BLaER1 (cell line): ENCODE data around the gene INTS1.

Experiments used
- H3K27ac ChIP-seq: shearing (Covaris generic); formaldehyde crosslinking; 2 replicates; pipeline ENCODE4 v1.8.1; 2022
- H3K27me3 ChIP-seq: shearing (Covaris generic); formaldehyde crosslinking; 2 replicates; pipeline ENCODE4 v1.8.1; 2022
- H3K36me3 ChIP-seq: shearing (Covaris generic); formaldehyde crosslinking; 2 replicates; pipeline ENCODE4 v1.8.1; 2022
- H3K4me1 ChIP-seq: shearing (Covaris generic); formaldehyde crosslinking; 2 replicates; pipeline ENCODE4 v1.8.1; 2022
- H3K4me2 ChIP-seq: shearing (Covaris generic); formaldehyde crosslinking; 2 replicates; pipeline ENCODE4 v1.8.1; 2022
- H3K4me3 ChIP-seq: shearing (Covaris generic); formaldehyde crosslinking; 2 replicates; pipeline ENCODE4 v1.8.1; 2022
- H3K9ac ChIP-seq: shearing (Covaris generic); formaldehyde crosslinking; 2 replicates; pipeline ENCODE4 v1.8.1; 2022
- H3K9me3 ChIP-seq: shearing (Covaris generic); formaldehyde crosslinking; 2 replicates; pipeline ENCODE4 v1.8.1; 2022
- H4K20me1 ChIP-seq: shearing (Covaris generic); formaldehyde crosslinking; 2 replicates; pipeline ENCODE4 v1.8.1; 2022
- Cebpa-rat ChIP-seq: shearing (Covaris generic); IDR thresholded peaks from 2 replicates; pipeline ENCODE4 v1.8.1; 2022

Gene INTS1

GRCh38 chr7:1432411-1433082 is 71.6 kb downstream of the INTS1 start:
- H3K36me3 ChIP-seq, result no peaks in the 10 kb centered on the region
- no peaks in the 10 kb centered on the region for H3K27me3 ChIP-seq
- H3K4me2 ChIP-seq, result peak overlapping the region; percentile 46
- no peak overlapping the region for H3K27ac ChIP-seq
- no peak for TF ChIP-seq Cebpa-rat
- no peaks in the 10 kb centered on the region for H4K20me1 ChIP-seq
- no peak overlapping the region for H3K4me3 ChIP-seq
- H3K9ac ChIP-seq, result no peak overlapping the region
- H3K4me1 ChIP-seq, result peaks cover 25% of the 10 kb centered on the region
- no peaks in the 10 kb centered on the region for H3K9me3 ChIP-seq

DNA sequence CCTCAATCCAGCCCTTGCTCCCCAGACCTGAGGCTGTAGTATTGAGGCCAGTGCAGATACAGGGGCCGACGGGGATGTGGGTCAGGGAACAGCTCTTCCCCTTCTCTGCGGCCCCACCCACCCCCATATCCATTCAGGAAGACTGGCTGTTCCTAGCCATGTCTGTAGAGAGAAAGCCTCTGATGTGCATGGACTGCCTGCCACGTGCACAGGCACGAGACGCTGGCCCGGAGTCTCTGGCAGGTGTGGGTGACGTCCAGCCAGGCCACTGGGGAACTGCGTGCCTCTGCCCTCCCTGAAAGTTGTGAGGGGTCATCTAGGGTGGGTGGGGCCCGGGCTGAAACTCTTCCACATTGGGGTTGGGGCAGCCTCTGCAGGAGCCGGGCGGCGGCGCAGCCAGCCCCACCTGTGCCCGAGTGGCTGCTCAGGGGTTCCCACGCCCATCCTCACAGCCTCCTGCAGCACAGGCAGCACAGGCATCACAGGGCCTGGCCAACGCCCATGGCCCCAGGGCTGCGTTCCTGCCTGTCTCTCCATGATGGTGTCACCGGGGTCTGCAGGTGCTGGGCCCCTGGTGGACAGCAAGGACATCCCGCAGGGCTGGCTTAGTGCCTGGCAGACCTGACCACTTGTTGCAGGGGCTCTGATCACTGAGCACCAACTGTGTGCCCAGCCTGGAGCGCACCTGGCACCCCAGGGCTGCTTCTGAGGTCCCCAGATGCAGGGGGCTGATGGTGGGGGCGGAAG is 72.4 kb downstream of the INTS1 start:
- H3K9ac ChIP-seq, result no peak overlapping the region
- no peak overlapping the region for H3K4me3 ChIP-seq
- H3K4me2 ChIP-seq, result peak overlapping the region; percentile 46; the same call in 1 of the 2 replicates
- TF ChIP-seq Cebpa-rat, result no peak
- H3K36me3 ChIP-seq, result no peaks in the 10 kb centered on the region
- no peaks in the 10 kb centered on the region for H3K27me3 ChIP-seq
- no peaks in the 10 kb centered on the region for H3K9me3 ChIP-seq
- H4K20me1 ChIP-seq, result no peaks in the 10 kb centered on the region
- H3K27ac ChIP-seq, result no peak overlapping the region
- H3K4me1 ChIP-seq, result peaks cover 25% of the 10 kb centered on the region

DNA sequence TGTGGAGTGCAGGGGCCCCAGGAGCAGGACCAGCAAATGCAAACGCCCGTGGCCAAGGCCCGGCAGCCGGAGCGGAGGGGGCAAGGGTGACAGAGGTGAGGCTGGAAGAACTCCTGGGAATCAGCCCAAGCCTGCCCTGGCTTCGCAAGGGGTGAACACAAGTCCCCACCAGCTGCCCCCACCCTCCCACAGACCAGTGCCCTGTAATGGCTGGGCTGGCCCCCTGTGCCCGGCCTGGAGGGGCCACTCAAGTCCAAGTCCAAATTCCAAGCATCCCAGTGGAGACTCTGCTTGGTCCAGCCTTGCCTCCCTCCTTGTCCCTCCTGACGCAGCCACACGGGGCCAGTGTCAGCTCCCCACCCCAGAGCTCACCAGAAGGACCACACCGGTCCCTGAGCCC is 73.0 kb downstream of the INTS1 start:
- Histone ChIP-seq H3K9ac (no peak overlapping the region), H4K20me1 (no peaks in the 10 kb centered on the region), H3K9me3 (no peaks in the 10 kb centered on the region), H3K27me3 (no peaks in the 10 kb centered on the region), H3K27ac (no peak overlapping the region), H3K4me2 (no peak overlapping the region), H3K36me3 (no peaks in the 10 kb centered on the region), H3K4me3 (no peak overlapping the region), H3K4me1 (peaks cover 25% of the 10 kb centered on the region)
- no peak for TF ChIP-seq Cebpa-rat

GRCh38 chr7:1430056-1430845 is 73.9 kb downstream of the INTS1 start:
- no peaks in the 10 kb centered on the region for H4K20me1 ChIP-seq
- TF ChIP-seq Cebpa-rat, result no peak
- H3K27me3 ChIP-seq, result no peaks in the 10 kb centered on the region
- H3K4me2 ChIP-seq, result no peak overlapping the region
- no peaks in the 10 kb centered on the region for H3K9me3 ChIP-seq
- H3K4me1 ChIP-seq, result peaks cover 25% of the 10 kb centered on the region
- no peak overlapping the region for H3K27ac ChIP-seq
- no peak overlapping the region for H3K9ac ChIP-seq
- H3K4me3 ChIP-seq, result no peak overlapping the region
- H3K36me3 ChIP-seq, result no peaks in the 10 kb centered on the region

DNA sequence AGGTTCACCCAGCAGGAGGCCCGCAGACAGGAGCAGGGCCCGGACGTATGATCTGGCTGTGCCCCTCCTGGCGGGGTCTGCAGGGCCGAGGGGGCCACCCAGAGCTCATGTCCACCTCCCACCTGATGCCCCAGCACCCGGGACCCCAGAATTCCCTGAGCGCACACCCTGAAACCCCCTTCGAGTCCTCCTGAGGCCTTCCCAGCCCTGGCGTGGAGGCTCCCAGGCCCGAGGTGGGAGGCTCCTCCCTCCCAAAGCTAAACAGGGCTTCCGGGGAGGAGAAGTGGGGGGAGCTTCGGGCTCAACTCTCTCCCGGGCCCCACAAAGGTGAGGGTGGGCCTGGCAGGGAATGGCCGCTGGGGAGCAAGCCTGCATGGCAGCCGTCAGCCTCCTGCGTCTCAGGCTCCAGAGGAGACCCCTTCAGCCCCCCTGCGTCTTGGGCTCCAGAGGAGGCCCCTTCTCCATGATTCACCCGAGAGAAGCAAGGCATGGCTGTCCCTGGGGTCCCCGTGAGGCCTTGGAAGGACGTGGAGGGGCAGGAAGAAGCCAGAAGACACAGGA is 75.2 kb downstream of the INTS1 start:
- H3K27ac ChIP-seq, result peak overlapping the region; percentile 71
- H3K4me3 ChIP-seq, result no peak overlapping the region
- H3K9me3 ChIP-seq, result no peaks in the 10 kb centered on the region
- H4K20me1 ChIP-seq, result no peaks in the 10 kb centered on the region
- H3K4me1 ChIP-seq, result peaks cover 31% of the 10 kb centered on the region
- H3K36me3 ChIP-seq, result no peaks in the 10 kb centered on the region
- peak overlapping the region; percentile 48 for H3K9ac ChIP-seq
- no peaks in the 10 kb centered on the region for H3K27me3 ChIP-seq
- no peak for TF ChIP-seq Cebpa-rat
- peak overlapping the region; percentile 59 for H3K4me2 ChIP-seq

- Histone ChIP-seq H3K36me3 (no peaks in the 10 kb centered on the region), H3K27me3 (peaks cover 6% of the 10 kb centered on the region; the same call in 1 of the 2 replicates), H3K9me3 (no peaks in the 10 kb centered on the region), H3K27ac (no peak overlapping the region), H3K4me2 (no peak overlapping the region), H4K20me1 (no peaks in the 10 kb centered on the region), H3K4me3 (no peak overlapping the region), H3K9ac (no peak overlapping the region), H3K4me1 (peaks cover 31% of the 10 kb centered on the region)
- no peak for TF ChIP-seq Cebpa-rat
These were observed 77.0 kb downstream of the INTS1 start for GRCh38 chr7:1427064-1427657.

- Histone ChIP-seq H3K36me3 (no peaks in the 10 kb centered on the region), H3K27me3 (peaks cover 6% of the 10 kb centered on the region; the same call in 1 of the 2 replicates), H3K4me2 (no peak overlapping the region), H3K4me3 (no peak overlapping the region), H3K27ac (no peak overlapping the region), H3K9me3 (no peaks in the 10 kb centered on the region), H3K9ac (no peak overlapping the region), H4K20me1 (no peaks in the 10 kb centered on the region), H3K4me1 (peaks cover 35% of the 10 kb centered on the region)
- no peak for TF ChIP-seq Cebpa-rat
These were observed 77.7 kb downstream of the INTS1 start for GRCh38 chr7:1426474-1426873.

DNA sequence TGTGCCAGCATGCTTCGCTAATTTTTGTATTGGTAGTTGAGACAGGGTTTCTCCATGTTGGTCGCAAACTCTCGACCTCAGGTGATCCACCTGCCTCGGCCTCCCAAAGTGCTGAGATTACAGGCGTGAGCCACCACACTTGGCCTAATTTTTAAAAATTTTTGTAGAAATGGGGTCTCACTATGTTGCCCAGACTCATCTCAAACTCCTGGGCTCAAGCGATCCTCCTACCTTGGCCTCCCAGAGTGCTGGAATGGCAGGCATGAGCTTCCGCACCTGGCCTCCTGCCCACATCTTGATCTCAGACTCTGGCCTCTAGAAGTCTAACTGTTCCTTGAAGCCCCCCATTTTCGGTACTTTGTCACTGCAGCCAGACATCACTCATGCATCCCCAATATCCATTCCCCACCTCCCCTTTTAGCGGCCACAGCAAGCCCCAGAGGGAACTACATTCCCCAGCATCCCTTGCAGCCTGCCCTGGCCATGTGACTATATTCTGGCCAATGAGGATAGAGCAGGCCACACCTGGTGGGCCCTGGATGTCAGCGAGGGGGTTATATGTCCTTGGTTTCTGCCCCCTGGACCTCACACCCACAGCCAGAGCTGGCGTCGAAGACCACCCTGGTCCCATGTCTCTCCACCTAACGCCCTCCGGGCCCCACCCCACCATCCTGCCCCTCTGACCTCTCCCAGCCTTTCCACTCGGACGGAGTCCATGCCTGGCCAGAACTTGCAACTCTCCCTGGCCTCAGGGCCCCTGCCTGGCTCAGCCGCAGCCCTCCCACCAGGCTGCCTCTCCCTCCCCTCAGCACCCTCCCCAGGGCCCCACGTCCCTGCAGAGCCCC is 78.7 kb downstream of the INTS1 start:
- H3K27ac ChIP-seq, result no peak overlapping the region
- H3K4me1 ChIP-seq, result peaks cover 35% of the 10 kb centered on the region
- H3K27me3 ChIP-seq, result peaks cover 6% of the 10 kb centered on the region; the same call in 1 of the 2 replicates
- H3K4me2 ChIP-seq, result no peak overlapping the region
- no peaks in the 10 kb centered on the region for H3K36me3 ChIP-seq
- no peaks in the 10 kb centered on the region for H4K20me1 ChIP-seq
- H3K4me3 ChIP-seq, result no peak overlapping the region
- no peak overlapping the region for H3K9ac ChIP-seq
- no peak for TF ChIP-seq Cebpa-rat
- H3K9me3 ChIP-seq, result no peaks in the 10 kb centered on the region
